HEK293 (cell line): ENCODE data around the gene PLS1.
A peak's percentile ranks its signal among the peaks of the same experiment; 100 is the strongest.

ENCODE experiments used
- CTCF ChIA-PET: fragments of 350-600 bp; formaldehyde crosslinking; extraction: SDS; loops from one replicate; lab custom pipeline; 2021; ENCODE audit warnings: antibody characterized with exemption; lab: Yijun Ruan, JAX
- POLR2A ChIA-PET: fragments of 300-600 bp; formaldehyde crosslinking; extraction: SDS; loops from one replicate; lab custom pipeline; 2020; ENCODE audit warnings: antibody characterized with exemption, inconsistent platforms; lab: Yijun Ruan, JAX
- H3K27ac ChIP-seq: fragments of 200-500 bp; sonication (Bioruptor generic); 2 replicates; pipeline ENCODE4 v1.5.1; 2014; ENCODE audit warnings: low read depth, low read length, control low read depth, inconsistent platforms; ENCODE audit errors: extremely low read depth
- H3K36me3 ChIP-seq, 2 experiments: fragments of 200-500 bp in 1 of 2; sonication (Bioruptor generic) in 1 of 2; 1 replicate in 1 of 2; 2 replicates in 1 of 2; pipeline ENCODE4 v1.5.1; 2014 to 2017; ENCODE audit warnings: inconsistent platforms in 2 of 2, low read length in 2 of 2; ENCODE audit not compliant: control insufficient read depth in 2 of 2, insufficient read depth in 1 of 2
- H3K4me1 ChIP-seq: fragments of 200-500 bp; sonication (Bioruptor generic); 2 replicates; pipeline ENCODE4 v1.5.1; 2014; ENCODE audit warnings: mild to moderate bottlenecking, low read length, inconsistent platforms; ENCODE audit not compliant: control insufficient read depth, insufficient read depth
- H3K4me3 ChIP-seq: 2 replicates; pipeline ENCODE4 v1.5.1; 2011; ENCODE audit warnings: low read depth, mild to moderate bottlenecking, control low read depth, low read length, moderate library complexity
- H3K9me3 ChIP-seq: fragments of 200-500 bp; sonication (Bioruptor generic); 2 replicates; pipeline ENCODE4 v1.5.1; 2014; ENCODE audit warnings: low read depth, low read length, inconsistent platforms; ENCODE audit not compliant: control insufficient read depth, insufficient read depth
- EGR2 ChIP-seq: fragments of 450-650 bp; formaldehyde crosslinking; IDR thresholded peaks from 2 replicates; pipeline ENCODE4 v1.5.1; 2016; ENCODE audit warnings: low read depth, missing biosample characterization, missing genetic modification characterization
- REST ChIP-seq: fragments of 450-650 bp; formaldehyde crosslinking; IDR thresholded peaks from 2 replicates; pipeline ENCODE4 v1.5.1; 2016; ENCODE audit warnings: missing biosample characterization, missing genetic modification characterization
- SCRT1 ChIP-seq: fragments of 450-650 bp; formaldehyde crosslinking; IDR thresholded peaks from 2 replicates; pipeline ENCODE4 v1.5.1; 2016; ENCODE audit warnings: missing biosample characterization, missing genetic modification characterization, borderline replicate concordance
- SP2 ChIP-seq: fragments of 450-650 bp; formaldehyde crosslinking; IDR thresholded peaks from 2 replicates; pipeline ENCODE4 v1.5.1; 2016; ENCODE audit warnings: missing biosample characterization, missing genetic modification characterization
- ZFHX2 ChIP-seq: fragments of 450-650 bp; formaldehyde crosslinking; conservative IDR thresholded peaks from 2 replicates; pipeline ENCODE4 v1.5.1; 2016; ENCODE audit warnings: missing biosample characterization, missing genetic modification characterization
- ZIC2 ChIP-seq: fragments of 450-650 bp; formaldehyde crosslinking; IDR thresholded peaks from 2 replicates; pipeline ENCODE4 v1.5.1; 2016; ENCODE audit warnings: missing biosample characterization, missing genetic modification characterization
- ZNF10 ChIP-seq: fragments of 450-650 bp; formaldehyde crosslinking; IDR thresholded peaks from 2 replicates; pipeline ENCODE4 v1.5.1; 2017; ENCODE audit warnings: missing biosample characterization, missing genetic modification characterization
- ZNF114 ChIP-seq: fragments of 450-650 bp; formaldehyde crosslinking; IDR thresholded peaks from 2 replicates; pipeline ENCODE4 v1.5.0; 2017; ENCODE audit warnings: missing biosample characterization, missing genetic modification characterization
- ZNF16 ChIP-seq: fragments of 450-650 bp; formaldehyde crosslinking; IDR thresholded peaks from 2 replicates; pipeline ENCODE4 v1.5.1; 2016; ENCODE audit warnings: low read depth, missing biosample characterization, missing genetic modification characterization
- ZNF175 ChIP-seq: fragments of 450-650 bp; formaldehyde crosslinking; IDR thresholded peaks from 2 replicates; pipeline ENCODE4 v1.5.1; 2016; ENCODE audit warnings: missing biosample characterization, missing genetic modification characterization
- ZNF26 ChIP-seq: fragments of 450-650 bp; formaldehyde crosslinking; IDR thresholded peaks from 2 replicates; pipeline ENCODE4 v1.5.1; 2016; ENCODE audit warnings: missing biosample characterization, missing genetic modification characterization
- ZNF366 ChIP-seq: fragments of 450-650 bp; formaldehyde crosslinking; conservative IDR thresholded peaks from 2 replicates; pipeline ENCODE4 v1.5.1; 2016; ENCODE audit warnings: missing biosample characterization, missing genetic modification characterization
- ZNF394 ChIP-seq: fragments of 450-650 bp; formaldehyde crosslinking; IDR thresholded peaks from 2 replicates; pipeline ENCODE4 v1.5.1; 2016; ENCODE audit warnings: missing biosample characterization, missing genetic modification characterization, mild to moderate bottlenecking, moderate library complexity, borderline replicate concordance
- ZNF433 ChIP-seq: fragments of 450-650 bp; formaldehyde crosslinking; IDR thresholded peaks from 2 replicates; pipeline ENCODE4 v1.5.1; 2016; ENCODE audit warnings: missing biosample characterization, missing genetic modification characterization, low read depth
- ZNF518A ChIP-seq: fragments of 450-650 bp; formaldehyde crosslinking; conservative IDR thresholded peaks from 2 replicates; pipeline ENCODE4 v1.5.1; 2016; ENCODE audit warnings: low read depth, missing biosample characterization, missing genetic modification characterization
- ZNF600 ChIP-seq: fragments of 450-650 bp; formaldehyde crosslinking; IDR thresholded peaks from 2 replicates; pipeline ENCODE4 v1.5.1; 2016; ENCODE audit warnings: missing biosample characterization, missing genetic modification characterization
- ZNF677 ChIP-seq: fragments of 450-650 bp; IDR thresholded peaks from 2 replicates; pipeline ENCODE4 v1.5.0; 2018; ENCODE audit warnings: missing biosample characterization, mild to moderate bottlenecking, missing genetic modification characterization, moderate library complexity
- ZNF76 ChIP-seq: fragments of 450-650 bp; formaldehyde crosslinking; IDR thresholded peaks from 2 replicates; pipeline ENCODE4; 2016; ENCODE audit warnings: low read depth, missing biosample characterization, missing genetic modification characterization, borderline replicate concordance
- ZNF791 ChIP-seq: fragments of 450-650 bp; formaldehyde crosslinking; IDR thresholded peaks from 2 replicates; pipeline ENCODE4 v1.5.1; 2016; ENCODE audit warnings: missing biosample characterization, missing genetic modification characterization
- TF ChIP-seq, protein P1 (sequence below): fragments of 450-650 bp; formaldehyde crosslinking; IDR thresholded peaks from 2 replicates; pipeline ENCODE4 v1.5.1; 2017; ENCODE audit warnings: missing biosample characterization, missing genetic modification characterization
- TF ChIP-seq, protein P2 (sequence below): fragments of 450-650 bp; formaldehyde crosslinking; IDR thresholded peaks from 2 replicates; pipeline ENCODE4 v1.5.1; 2016; ENCODE audit warnings: missing biosample characterization, missing genetic modification characterization

PLS1 gene

DNA sequence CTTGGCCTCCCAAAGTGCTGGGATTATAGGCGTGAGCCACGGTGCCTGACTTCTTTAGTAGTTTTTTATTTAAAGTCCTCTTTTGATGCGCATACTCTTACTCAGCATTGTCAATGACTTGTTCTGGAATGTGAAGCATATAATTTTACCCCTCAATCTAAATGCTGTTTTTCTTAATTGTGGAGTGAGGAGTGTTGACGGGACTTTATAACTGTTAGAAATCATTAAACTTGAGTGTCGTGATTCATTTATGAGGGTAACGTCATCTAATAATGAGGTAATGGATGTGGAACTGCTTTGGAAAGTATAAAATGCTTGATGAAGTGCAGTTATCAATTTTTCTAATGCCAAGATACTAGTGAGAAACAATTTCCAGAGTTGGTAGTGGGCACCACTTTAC lies 48.3 kb downstream of the PLS1 start (continued):
- TF ChIP-seq REST (tag by site-specific recombination), result no peak
- TF ChIP-seq, protein P1, sequence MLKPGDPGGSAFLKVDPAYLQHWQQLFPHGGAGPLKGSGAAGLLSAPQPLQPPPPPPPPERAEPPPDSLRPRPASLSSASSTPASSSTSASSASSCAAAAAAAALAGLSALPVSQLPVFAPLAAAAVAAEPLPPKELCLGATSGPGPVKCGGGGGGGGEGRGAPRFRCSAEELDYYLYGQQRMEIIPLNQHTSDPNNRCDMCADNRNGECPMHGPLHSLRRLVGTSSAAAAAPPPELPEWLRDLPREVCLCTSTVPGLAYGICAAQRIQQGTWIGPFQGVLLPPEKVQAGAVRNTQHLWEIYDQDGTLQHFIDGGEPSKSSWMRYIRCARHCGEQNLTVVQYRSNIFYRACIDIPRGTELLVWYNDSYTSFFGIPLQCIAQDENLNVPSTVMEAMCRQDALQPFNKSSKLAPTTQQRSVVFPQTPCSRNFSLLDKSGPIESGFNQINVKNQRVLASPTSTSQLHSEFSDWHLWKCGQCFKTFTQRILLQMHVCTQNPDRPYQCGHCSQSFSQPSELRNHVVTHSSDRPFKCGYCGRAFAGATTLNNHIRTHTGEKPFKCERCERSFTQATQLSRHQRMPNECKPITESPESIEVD, result peak; percentile 36; the same call in 1 of the 2 replicates
- TF ChIP-seq ZFHX2, result no peak
- TF ChIP-seq, protein P2, sequence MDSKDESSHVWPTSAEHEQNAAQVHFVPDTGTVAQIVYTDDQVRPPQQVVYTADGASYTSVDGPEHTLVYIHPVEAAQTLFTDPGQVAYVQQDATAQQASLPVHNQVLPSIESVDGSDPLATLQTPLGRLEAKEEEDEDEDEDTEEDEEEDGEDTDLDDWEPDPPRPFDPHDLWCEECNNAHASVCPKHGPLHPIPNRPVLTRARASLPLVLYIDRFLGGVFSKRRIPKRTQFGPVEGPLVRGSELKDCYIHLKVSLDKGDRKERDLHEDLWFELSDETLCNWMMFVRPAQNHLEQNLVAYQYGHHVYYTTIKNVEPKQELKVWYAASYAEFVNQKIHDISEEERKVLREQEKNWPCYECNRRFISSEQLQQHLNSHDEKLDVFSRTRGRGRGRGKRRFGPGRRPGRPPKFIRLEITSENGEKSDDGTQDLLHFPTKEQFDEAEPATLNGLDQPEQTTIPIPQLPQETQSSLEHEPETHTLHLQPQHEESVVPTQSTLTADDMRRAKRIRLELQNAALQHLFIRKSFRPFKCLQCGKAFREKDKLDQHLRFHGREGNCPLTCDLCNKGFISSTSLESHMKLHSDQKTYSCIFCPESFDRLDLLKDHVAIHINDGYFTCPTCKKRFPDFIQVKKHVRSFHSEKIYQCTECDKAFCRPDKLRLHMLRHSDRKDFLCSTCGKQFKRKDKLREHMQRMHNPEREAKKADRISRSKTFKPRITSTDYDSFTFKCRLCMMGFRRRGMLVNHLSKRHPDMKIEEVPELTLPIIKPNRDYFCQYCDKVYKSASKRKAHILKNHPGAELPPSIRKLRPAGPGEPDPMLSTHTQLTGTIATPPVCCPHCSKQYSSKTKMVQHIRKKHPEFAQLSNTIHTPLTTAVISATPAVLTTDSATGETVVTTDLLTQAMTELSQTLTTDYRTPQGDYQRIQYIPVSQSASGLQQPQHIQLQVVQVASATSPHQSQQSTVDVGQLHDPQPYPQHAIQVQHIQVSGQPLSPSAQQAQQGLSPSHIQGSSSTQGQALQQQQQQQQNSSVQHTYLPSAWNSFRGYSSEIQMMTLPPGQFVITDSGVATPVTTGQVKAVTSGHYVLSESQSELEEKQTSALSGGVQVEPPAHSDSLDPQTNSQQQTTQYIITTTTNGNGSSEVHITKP (tag by site-specific recombination), result no peak
- no peak for TF ChIP-seq ZNF791 (tag by site-specific recombination)
- no peak for TF ChIP-seq ZNF114
- TF ChIP-seq, all 188 proteins: peak for 3

- H3K27ac ChIP-seq, result no peak overlapping the region
- H3K4me3 ChIP-seq, result no peak overlapping the region
- ChIA-PET POLR2A (no interaction called here), CTCF (no interaction called here)
- no peaks in the 10 kb centered on the region for H3K36me3 ChIP-seq
- H3K4me1 ChIP-seq, result 0 out of 2 replicates have a peak, but pooled peaks cover 2% of the 10 kb centered on the region
- H3K9me3 ChIP-seq, result no peaks in the 10 kb centered on the region
- peak; percentile 86 for TF ChIP-seq ZNF600 (tag by site-specific recombination)
- TF ChIP-seq ZNF433 (tag by site-specific recombination), result no peak
- no peak for TF ChIP-seq ZNF10 (tag by site-specific recombination)
- TF ChIP-seq EGR2, result no peak
- TF ChIP-seq ZNF677 (tag by site-specific recombination), result no peak
- TF ChIP-seq ZNF518A, result no peak
- TF ChIP-seq ZNF175 (tag by site-specific recombination), result no peak
- TF ChIP-seq ZNF366 (tag by site-specific recombination), result 0 out of 2 replicates have a peak, but pooled peaks have one; percentile 16
- TF ChIP-seq SP2, result no peak
- TF ChIP-seq SCRT1 (tag by site-specific recombination), result no peak
- no peak for TF ChIP-seq ZIC2
- TF ChIP-seq ZNF26, result no peak
- no peak for TF ChIP-seq ZNF76 (tag by site-specific recombination)
- TF ChIP-seq ZNF16 (tag by site-specific recombination), result no peak
- no peak for TF ChIP-seq ZNF394
Observed at GRCh38 chr3:142645236-142645793, 49.1 kb downstream of the PLS1 start.
